Right lobe of liver (tissue), 4 donors: Measurements from ENCODE around the gene FAM110D.

Experiments
- POLR2A ChIP-seq: fragments of 450-650 bp; IDR thresholded peaks from one replicate; pipeline ENCODE4 v1.6.1; 2017; ENCODE audit warnings: antibody characterized with exemption, mild to moderate bottlenecking
- TF ChIP-seq, protein P1 (sequence below), 4 donors: fragments of 200-600 bp in 3 of 4; fragments of 450-650 bp in 1 of 4; IDR thresholded peaks; one replicate each; pipeline versions ENCODE4 v1.5.1 to v1.8.0; 2016 to 2022; ENCODE audit warnings: antibody characterized with exemption in 4 of 4, mild to moderate bottlenecking in 2 of 4
- donor health status: DM: no; HTN: no; CAD: no.
- donor health status: DM: no; HTN: no; CAD: no.
- donor health status: DM: no; HTN: yes; CAD: no.

DNA sequence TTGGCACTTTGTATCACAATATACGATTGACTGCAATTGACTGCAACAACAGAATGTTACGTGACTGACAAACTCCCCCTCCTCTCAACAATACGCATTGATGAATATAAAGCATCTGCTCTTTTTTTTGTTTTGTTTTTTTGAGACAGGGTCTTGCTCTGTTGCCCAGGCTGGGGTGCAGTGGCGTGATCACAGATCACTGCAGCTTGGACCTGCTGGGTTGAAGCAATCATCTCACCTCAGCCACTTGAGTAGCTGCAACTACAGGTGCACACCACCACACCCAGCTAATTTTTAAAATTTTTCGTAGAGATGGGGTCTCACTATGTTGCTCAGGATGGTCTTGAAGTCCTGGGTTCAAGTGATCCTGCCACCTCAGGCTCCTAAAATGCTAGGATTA lies 53.8 kb downstream of the FAM110D start:
- no peak for TF ChIP-seq POLR2A
- TF ChIP-seq, protein P1, sequence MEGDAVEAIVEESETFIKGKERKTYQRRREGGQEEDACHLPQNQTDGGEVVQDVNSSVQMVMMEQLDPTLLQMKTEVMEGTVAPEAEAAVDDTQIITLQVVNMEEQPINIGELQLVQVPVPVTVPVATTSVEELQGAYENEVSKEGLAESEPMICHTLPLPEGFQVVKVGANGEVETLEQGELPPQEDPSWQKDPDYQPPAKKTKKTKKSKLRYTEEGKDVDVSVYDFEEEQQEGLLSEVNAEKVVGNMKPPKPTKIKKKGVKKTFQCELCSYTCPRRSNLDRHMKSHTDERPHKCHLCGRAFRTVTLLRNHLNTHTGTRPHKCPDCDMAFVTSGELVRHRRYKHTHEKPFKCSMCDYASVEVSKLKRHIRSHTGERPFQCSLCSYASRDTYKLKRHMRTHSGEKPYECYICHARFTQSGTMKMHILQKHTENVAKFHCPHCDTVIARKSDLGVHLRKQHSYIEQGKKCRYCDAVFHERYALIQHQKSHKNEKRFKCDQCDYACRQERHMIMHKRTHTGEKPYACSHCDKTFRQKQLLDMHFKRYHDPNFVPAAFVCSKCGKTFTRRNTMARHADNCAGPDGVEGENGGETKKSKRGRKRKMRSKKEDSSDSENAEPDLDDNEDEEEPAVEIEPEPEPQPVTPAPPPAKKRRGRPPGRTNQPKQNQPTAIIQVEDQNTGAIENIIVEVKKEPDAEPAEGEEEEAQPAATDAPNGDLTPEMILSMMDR (IDR thresholded peaks at IDR 0.05), result no peak
